ENCODE data around the gene RFT1.

RFT1 gene

DNA sequence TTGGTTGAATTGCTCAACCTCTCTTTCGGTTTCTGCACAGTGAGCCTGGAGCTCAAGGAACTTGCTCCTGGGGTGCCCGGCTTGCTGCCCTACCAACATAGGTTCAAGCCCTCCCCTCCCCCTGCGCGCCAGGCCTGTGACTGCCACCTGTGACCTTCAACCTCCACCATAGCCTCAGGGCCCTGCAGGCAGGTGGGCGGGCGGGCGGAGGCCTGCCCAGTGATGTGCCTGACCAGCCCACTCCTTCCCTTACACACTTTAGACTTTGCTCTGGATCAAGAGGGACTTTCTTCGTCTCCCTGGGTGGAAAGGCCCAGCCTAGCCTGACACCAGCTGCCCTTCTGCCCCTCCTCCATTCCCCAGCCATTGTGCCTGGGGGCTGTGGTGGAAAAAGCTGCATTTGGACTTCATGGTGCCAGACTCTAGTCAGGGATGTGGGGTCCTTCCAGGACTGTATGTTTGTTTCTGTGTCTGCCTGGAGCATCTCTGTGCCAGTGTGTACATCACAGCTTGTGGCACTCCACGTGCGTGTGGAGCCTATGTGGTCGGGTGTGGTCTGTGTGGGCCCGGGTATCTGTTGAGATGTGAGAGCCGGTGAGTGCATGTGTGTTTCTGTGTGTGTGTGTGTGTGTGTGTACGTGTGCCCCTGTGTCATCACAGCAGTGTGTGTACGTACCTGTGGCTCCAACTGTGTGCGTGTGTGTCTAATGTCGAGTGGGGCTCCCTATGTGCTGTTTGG, 40.3 kb upstream of the RFT1 start (continued):
- TF ChIP-seq ELK4 (IDR thresholded peaks at IDR 0.05; ENCODE audit: borderline replicate concordance, low read depth, low read length) (no peak), ZNF157 (tag by site-specific recombination; IDR thresholded peaks at IDR 0.05) (no peak), ZNF274 (IDR thresholded peaks at IDR 0.05; ENCODE audit: low read length) (no peak), ZNF274 (tag by site-specific recombination; IDR thresholded peaks at IDR 0.05; ENCODE audit: borderline replicate concordance) (no peak), ZNF266 (tag by site-specific recombination; IDR thresholded peaks at IDR 0.05; ENCODE audit: low read depth) (no peak)

- POLR2A ChIA-PET: interaction anchor here (0.7 kb wide), 1 partner anchor 31 kb away, joined by 3 read pairs; no protein-coding TSS in a partner anchor
Measured at GRCh38 chr3:53169832-53170324, 39.6 kb upstream of the RFT1 start.

More at GRCh38 chr3:53169832-53170324, 39.6 kb upstream of the RFT1 start:
- CTCF ChIA-PET: interaction anchor here (0.7 to 1.7 kb wide), 2 partner anchors 22 to 56 kb away, joined by 4 read pairs; no protein-coding TSS in a partner anchor
- TF ChIP-seq ZNF560 (tag by site-specific recombination; IDR thresholded peaks at IDR 0.05; ENCODE audit: borderline replicate concordance): no peak
- no peak for TF ChIP-seq ZBTB48 (tag by site-specific recombination; IDR thresholded peaks at IDR 0.05)
- TF ChIP-seq, protein P1, sequence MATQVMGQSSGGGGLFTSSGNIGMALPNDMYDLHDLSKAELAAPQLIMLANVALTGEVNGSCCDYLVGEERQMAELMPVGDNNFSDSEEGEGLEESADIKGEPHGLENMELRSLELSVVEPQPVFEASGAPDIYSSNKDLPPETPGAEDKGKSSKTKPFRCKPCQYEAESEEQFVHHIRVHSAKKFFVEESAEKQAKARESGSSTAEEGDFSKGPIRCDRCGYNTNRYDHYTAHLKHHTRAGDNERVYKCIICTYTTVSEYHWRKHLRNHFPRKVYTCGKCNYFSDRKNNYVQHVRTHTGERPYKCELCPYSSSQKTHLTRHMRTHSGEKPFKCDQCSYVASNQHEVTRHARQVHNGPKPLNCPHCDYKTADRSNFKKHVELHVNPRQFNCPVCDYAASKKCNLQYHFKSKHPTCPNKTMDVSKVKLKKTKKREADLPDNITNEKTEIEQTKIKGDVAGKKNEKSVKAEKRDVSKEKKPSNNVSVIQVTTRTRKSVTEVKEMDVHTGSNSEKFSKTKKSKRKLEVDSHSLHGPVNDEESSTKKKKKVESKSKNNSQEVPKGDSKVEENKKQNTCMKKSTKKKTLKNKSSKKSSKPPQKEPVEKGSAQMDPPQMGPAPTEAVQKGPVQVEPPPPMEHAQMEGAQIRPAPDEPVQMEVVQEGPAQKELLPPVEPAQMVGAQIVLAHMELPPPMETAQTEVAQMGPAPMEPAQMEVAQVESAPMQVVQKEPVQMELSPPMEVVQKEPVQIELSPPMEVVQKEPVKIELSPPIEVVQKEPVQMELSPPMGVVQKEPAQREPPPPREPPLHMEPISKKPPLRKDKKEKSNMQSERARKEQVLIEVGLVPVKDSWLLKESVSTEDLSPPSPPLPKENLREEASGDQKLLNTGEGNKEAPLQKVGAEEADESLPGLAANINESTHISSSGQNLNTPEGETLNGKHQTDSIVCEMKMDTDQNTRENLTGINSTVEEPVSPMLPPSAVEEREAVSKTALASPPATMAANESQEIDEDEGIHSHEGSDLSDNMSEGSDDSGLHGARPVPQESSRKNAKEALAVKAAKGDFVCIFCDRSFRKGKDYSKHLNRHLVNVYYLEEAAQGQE (tag by site-specific recombination; IDR thresholded peaks at IDR 0.05): no peak
- no peak for TF ChIP-seq ZNF571 (tag by site-specific recombination; IDR thresholded peaks at IDR 0.05)
- no peak for TF ChIP-seq ZNF10 (tag by site-specific recombination; IDR thresholded peaks at IDR 0.05)
- TF ChIP-seq, protein P2, sequence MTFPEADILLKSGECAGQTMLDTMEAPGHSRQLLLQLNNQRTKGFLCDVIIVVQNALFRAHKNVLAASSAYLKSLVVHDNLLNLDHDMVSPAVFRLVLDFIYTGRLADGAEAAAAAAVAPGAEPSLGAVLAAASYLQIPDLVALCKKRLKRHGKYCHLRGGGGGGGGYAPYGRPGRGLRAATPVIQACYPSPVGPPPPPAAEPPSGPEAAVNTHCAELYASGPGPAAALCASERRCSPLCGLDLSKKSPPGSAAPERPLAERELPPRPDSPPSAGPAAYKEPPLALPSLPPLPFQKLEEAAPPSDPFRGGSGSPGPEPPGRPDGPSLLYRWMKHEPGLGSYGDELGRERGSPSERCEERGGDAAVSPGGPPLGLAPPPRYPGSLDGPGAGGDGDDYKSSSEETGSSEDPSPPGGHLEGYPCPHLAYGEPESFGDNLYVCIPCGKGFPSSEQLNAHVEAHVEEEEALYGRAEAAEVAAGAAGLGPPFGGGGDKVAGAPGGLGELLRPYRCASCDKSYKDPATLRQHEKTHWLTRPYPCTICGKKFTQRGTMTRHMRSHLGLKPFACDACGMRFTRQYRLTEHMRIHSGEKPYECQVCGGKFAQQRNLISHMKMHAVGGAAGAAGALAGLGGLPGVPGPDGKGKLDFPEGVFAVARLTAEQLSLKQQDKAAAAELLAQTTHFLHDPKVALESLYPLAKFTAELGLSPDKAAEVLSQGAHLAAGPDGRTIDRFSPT (tag by site-specific recombination; IDR thresholded peaks at IDR 0.05): no peak
- no peak for TF ChIP-seq FEZF1 (tag by site-specific recombination; IDR thresholded peaks at IDR 0.05)
- no peak for TF ChIP-seq ZEB2 (tag by site-specific recombination; IDR thresholded peaks at IDR 0.05)
- TF ChIP-seq ZBTB11 (tag by site-specific recombination; conservative IDR thresholded peaks at IDR 0.05; ENCODE audit: low read depth): no peak
- no peaks in the 10 kb centered on the region for H3K4me1 ChIP-seq (ENCODE audit: control insufficient read depth, insufficient read depth, low read length)
- H3K4me3 ChIP-seq (ENCODE audit: low read depth, low read length): no peak overlapping the region
- H3K9me3 ChIP-seq (ENCODE audit: control insufficient read depth, insufficient read depth, low read depth, low read length): no peaks in the 10 kb centered on the region
- no peak overlapping the region for H3K27ac ChIP-seq (ENCODE audit: extremely low read depth, low read depth, low read length)
- H3K36me3 ChIP-seq (ENCODE audit: control insufficient read depth in 2 of 2, insufficient read depth in 1 of 2, low read length in 2 of 2): peaks cover 0 to 20% of the 10 kb centered on the region in 2 experiments; a peak in 2 of 3 replicates
